ENCODE results near the gene ITFG2. TPM values are rescaled to one million over a fixed set of nuclear protein-coding genes. Genes with fewer than 3 reads are reported as not detected.

Gene ITFG2
- total RNA-seq, 1 experiment from 2014 or later, result 24.6 TPM

GRCh38 chr12:2773199-2773875 lies 39.1 kb upstream of the ITFG2 start:
- Histone ChIP-seq H3K4me3 (replicated peaks in 1 of 2; ENCODE audit: low read depth in 1 of 2, low read length in 2 of 2) (no peak overlapping the region), H2AFZ (ENCODE audit: low read depth, low read length, poor library complexity, severe bottlenecking) (no peak overlapping the region), H3K4me1 (ENCODE audit: control insufficient read depth in 1 of 2, insufficient read depth in 2 of 2, low read length in 2 of 2) (no peaks in the 10 kb centered on the region), H3K79me2 (ENCODE audit: insufficient read depth, low read length) (no peaks in the 10 kb centered on the region), H3K27me3 (ENCODE audit: insufficient read depth, low read length) (peaks cover 12% of the 10 kb centered on the region; the same call in 1 of the 2 replicates), H3K4me2 (ENCODE audit: low read length) (no peak overlapping the region), H3K9me3 (ENCODE audit: control insufficient read depth in 1 of 2, insufficient read depth in 1 of 2, low read depth in 1 of 2, low read length in 2 of 2) (no peaks in the 10 kb centered on the region), H3K9me2 (ENCODE audit: insufficient read depth) (no peaks in the 10 kb centered on the region), H3K27ac (ENCODE audit: low read depth, low read length) (no peak overlapping the region), H4K20me1 (ENCODE audit: insufficient read depth) (no peaks in the 10 kb centered on the region), H3K36me3 (ENCODE audit: control insufficient read depth in 1 of 2, insufficient read depth in 2 of 2, low read length in 2 of 2) (no peaks in the 10 kb centered on the region), H3K9ac (ENCODE audit: low read length) (no peak overlapping the region)
- TF ChIP-seq POLR2A (IDR thresholded peaks at IDR 0.05; ENCODE audit: borderline replicate concordance, extremely low read depth, insufficient read depth, insufficient read length) (no peak), POLR2AphosphoS5 (IDR thresholded peaks at IDR 0.05; ENCODE audit: low read depth, low read length) (no peak), EZH2phosphoT487 (IDR thresholded peaks at IDR 0.05; ENCODE audit: borderline replicate concordance) (no peak)
- CTCF ChIA-PET, result interaction anchor here (1.0 kb wide), 1 partner anchor 11 kb away, joined by 3 read pairs; no protein-coding TSS in a partner anchor
- RAD21 ChIA-PET (ENCODE audit: low non-redundant PET in 1 of 2, low total read pairs in 2 of 2, uncharacterized antibody in 2 of 2, unreplicated experiment in 2 of 2), result no interaction called here
- POLR2A ChIA-PET, result no interaction called here
- DNase-seq (ENCODE audit: low read depth, low spot score) (no peak), ATAC-seq (no peak)
- no TSS peak for BruUV-seq (replicated peaks)
- intact Hi-C loops (cut with micrococcal nuclease), result no loop called here

- Histone ChIP-seq H3K4me1 (ENCODE audit: control insufficient read depth in 1 of 2, insufficient read depth in 2 of 2, low read length in 2 of 2) (no peaks in the 10 kb centered on the region), H3K27me3 (ENCODE audit: insufficient read depth, low read length) (peaks cover 19% of the 10 kb centered on the region; the same call in 1 of the 2 replicates), H3K9me2 (ENCODE audit: insufficient read depth) (no peaks in the 10 kb centered on the region), H3K36me3 (ENCODE audit: control insufficient read depth in 1 of 2, insufficient read depth in 2 of 2, low read length in 2 of 2) (no peaks in the 10 kb centered on the region), H2AFZ (ENCODE audit: low read depth, low read length, poor library complexity, severe bottlenecking) (no peak overlapping the region), H3K4me3 (replicated peaks in 1 of 2; ENCODE audit: low read depth in 1 of 2, low read length in 2 of 2) (no peak overlapping the region), H4K20me1 (ENCODE audit: insufficient read depth) (no peaks in the 10 kb centered on the region), H3K27ac (ENCODE audit: low read depth, low read length) (no peak overlapping the region), H3K79me2 (ENCODE audit: insufficient read depth, low read length) (no peaks in the 10 kb centered on the region), H3K9me3 (ENCODE audit: control insufficient read depth in 1 of 2, insufficient read depth in 1 of 2, low read depth in 1 of 2, low read length in 2 of 2) (no peaks in the 10 kb centered on the region), H3K9ac (ENCODE audit: low read length) (no peak overlapping the region), H3K4me2 (ENCODE audit: low read length) (no peak overlapping the region)
- intact Hi-C loops (cut with micrococcal nuclease), result no loop called here
- no peak for ATAC-seq
- ChIA-PET RAD21 (ENCODE audit: low non-redundant PET in 1 of 2, low total read pairs in 2 of 2, uncharacterized antibody in 2 of 2, unreplicated experiment in 2 of 2) (no interaction called here), CTCF (no interaction called here), POLR2A (no interaction called here)
- TF ChIP-seq TCF7L2 (IDR thresholded peaks at IDR 0.05; ENCODE audit: borderline replicate concordance, extremely low read depth, insufficient read depth, insufficient read length), result no peak
- no TSS peak for BruUV-seq (replicated peaks)
- DNase-seq (ENCODE audit: low read depth, low spot score), result no peak
Observed at GRCh38 chr12:2775431-2775830, 37.0 kb upstream of the ITFG2 start.

All from HCT116 (cell line).